A673 (cell line): ENCODE data around the gene CLK4. TPM values are rescaled to one million over a fixed set of nuclear protein-coding genes. Genes with fewer than 3 reads are reported as not detected.

Source experiments
- BruUV-seq: library from RNA; stranded (reverse); fragments of 400-500 nt; replicated peaks from 2 replicates; lab custom pipeline; 2021; lab: Mats Ljungman, UMichigan
- CTCF ChIA-PET: fragments of 300-600 bp; sonication (Branson Sonifier 250); formaldehyde crosslinking; loops from one replicate; lab custom pipeline; 2022; ENCODE audit warnings: antibody characterized with exemption; lab: Charles Lee
- POLR2A ChIA-PET: fragments of 300-600 bp; sonication (Branson Sonifier 250); formaldehyde crosslinking; loops from one replicate; lab custom pipeline; 2022; ENCODE audit warnings: antibody characterized with exemption; ENCODE audit not compliant: low non-redundant PET; lab: Charles Lee
- DNase-seq: peaks from one replicate; pipeline ENCODE4 v3.0.0-alpha.2; 2015; ENCODE audit warnings: low spot score
- H3K27ac ChIP-seq: fragments of 200-600 bp; sonication (generic); 2 replicates; pipeline ENCODE4 v1.5.1; 2016; ENCODE audit warnings: mixed run types, low read depth, mild to moderate bottlenecking, mixed read lengths, antibody characterized with exemption, low read length; ENCODE audit not compliant: poor library complexity, severe bottlenecking
- H3K27me3 ChIP-seq: fragments of 200-600 bp; sonication (generic); replicated peaks from 2 replicates; pipeline ENCODE4 v1.6.1; 2017; ENCODE audit warnings: mixed run types, low read depth, mild to moderate bottlenecking, mixed read lengths, antibody characterized with exemption, low read length; ENCODE audit not compliant: insufficient read depth, poor library complexity
- H3K36me3 ChIP-seq: fragments of 200-600 bp; sonication (generic); 2 replicates; pipeline ENCODE4 v1.6.1; 2016; ENCODE audit warnings: mixed run types, mild to moderate bottlenecking, mixed read lengths, antibody characterized with exemption, low read length; ENCODE audit not compliant: insufficient read depth, poor library complexity, severe bottlenecking
- H3K4me1 ChIP-seq: fragments of 200-600 bp; sonication (generic); 2 replicates; pipeline ENCODE4 v1.6.1; 2017; ENCODE audit warnings: mixed run types, mild to moderate bottlenecking, mixed read lengths, antibody characterized with exemption, low read length; ENCODE audit not compliant: insufficient read depth, poor library complexity, severe bottlenecking
- H3K4me3 ChIP-seq: fragments of 200-600 bp; sonication (generic); 2 replicates; pipeline ENCODE4 v1.5.1; 2016; ENCODE audit warnings: low read depth, mixed run types, mild to moderate bottlenecking, mixed read lengths, low read length; ENCODE audit not compliant: poor library complexity, severe bottlenecking
- H3K9me3 ChIP-seq: fragments of 200-600 bp; sonication (generic); 2 replicates; pipeline ENCODE4 v1.6.1; 2016; ENCODE audit warnings: mixed run types, low read depth, mild to moderate bottlenecking, mixed read lengths, antibody characterized with exemption, low read length; ENCODE audit not compliant: poor library complexity, severe bottlenecking
- EZH2 ChIP-seq: fragments of 200-600 bp; sonication (generic); IDR thresholded peaks from 2 replicates; pipeline ENCODE4 v1.6.1; 2017; ENCODE audit warnings: borderline replicate concordance, low read depth, mild to moderate bottlenecking, mixed read lengths, antibody characterized with exemption, low read length; ENCODE audit not compliant: poor library complexity, severe bottlenecking
- intact Hi-C: fragments of 100-400 bp; cut with micrococcal nuclease; formaldehyde crosslinking; loops from one replicate; pipeline ENCODE4 v1.10.0; 2022; ENCODE audit not compliant: unreplicated experiment
- total RNA-seq: library from RNA; stranded (reverse); gene quantifications from 2 replicates; pipeline ENCODE4 v1.2.3, GENCODE V29; 2021
- TF ChIP-seq, protein P1 (sequence below): fragments of 300-800, 200-600 bp; sonication (generic); conservative IDR thresholded peaks from 2 replicates; pipeline ENCODE4 v1.5.1; 2017; ENCODE audit warnings: low read depth, mild to moderate bottlenecking, antibody characterized with exemption, low read length, moderate library complexity, mixed read lengths

The CLK4 gene
- total RNA-seq, 1 experiment from 2014 or later, result 24.2 TPM

DNA sequence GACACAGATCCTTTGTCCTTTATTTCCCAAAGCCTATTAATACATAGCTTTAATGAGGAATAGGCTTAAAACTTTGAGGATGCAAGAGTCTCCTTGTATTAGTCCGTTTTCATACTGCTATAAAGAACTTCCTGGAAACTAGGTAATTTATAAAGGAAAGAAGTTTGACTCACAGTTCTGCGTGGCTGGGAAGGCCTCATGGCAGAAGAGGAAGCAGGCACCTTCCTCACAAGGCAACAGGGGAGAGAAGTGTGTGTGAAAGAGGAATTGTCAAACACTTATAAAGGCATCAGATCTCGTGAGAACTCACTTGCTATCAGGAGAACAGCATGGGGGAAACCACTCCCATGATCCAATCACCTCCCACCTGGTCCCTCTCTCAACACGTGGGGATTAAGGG, 5.4 kb upstream of the CLK4 start:
- no TSS peak for BruUV-seq

DNA sequence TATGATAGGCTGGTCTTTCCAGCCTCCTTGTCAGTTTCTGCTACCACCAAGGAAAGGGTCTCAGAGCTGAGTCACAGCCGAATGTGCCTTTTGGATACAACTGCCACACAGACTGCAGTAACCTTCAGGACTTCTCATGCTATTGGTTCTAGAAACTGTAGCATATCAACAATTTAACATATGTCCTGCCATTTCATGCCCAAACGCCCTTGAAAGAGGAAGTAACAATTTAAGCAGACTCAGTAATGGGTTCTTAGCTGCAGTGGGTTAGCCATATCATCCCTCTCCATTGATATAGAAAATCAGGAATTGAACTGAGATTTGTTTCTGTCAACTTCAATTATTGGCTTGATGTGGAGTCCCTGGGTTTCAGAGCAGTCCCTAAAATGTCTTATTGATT, 4.1 kb upstream of the CLK4 start:
- CTCF ChIA-PET, result no interaction called here
- Histone ChIP-seq H3K36me3 (no peaks in the 10 kb centered on the region), H3K27ac (no peak overlapping the region), H3K9me3 (no peaks in the 10 kb centered on the region), H3K27me3 (no peaks in the 10 kb centered on the region), H3K4me3 (no peak overlapping the region), H3K4me1 (no peaks in the 10 kb centered on the region)
- TF ChIP-seq, protein P1, sequence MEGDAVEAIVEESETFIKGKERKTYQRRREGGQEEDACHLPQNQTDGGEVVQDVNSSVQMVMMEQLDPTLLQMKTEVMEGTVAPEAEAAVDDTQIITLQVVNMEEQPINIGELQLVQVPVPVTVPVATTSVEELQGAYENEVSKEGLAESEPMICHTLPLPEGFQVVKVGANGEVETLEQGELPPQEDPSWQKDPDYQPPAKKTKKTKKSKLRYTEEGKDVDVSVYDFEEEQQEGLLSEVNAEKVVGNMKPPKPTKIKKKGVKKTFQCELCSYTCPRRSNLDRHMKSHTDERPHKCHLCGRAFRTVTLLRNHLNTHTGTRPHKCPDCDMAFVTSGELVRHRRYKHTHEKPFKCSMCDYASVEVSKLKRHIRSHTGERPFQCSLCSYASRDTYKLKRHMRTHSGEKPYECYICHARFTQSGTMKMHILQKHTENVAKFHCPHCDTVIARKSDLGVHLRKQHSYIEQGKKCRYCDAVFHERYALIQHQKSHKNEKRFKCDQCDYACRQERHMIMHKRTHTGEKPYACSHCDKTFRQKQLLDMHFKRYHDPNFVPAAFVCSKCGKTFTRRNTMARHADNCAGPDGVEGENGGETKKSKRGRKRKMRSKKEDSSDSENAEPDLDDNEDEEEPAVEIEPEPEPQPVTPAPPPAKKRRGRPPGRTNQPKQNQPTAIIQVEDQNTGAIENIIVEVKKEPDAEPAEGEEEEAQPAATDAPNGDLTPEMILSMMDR, result no peak
- no peak for TF ChIP-seq EZH2
- no peak for DNase-seq
- POLR2A ChIA-PET, result no interaction called here
- no TSS peak for BruUV-seq
- intact Hi-C loops, result no loop called here

More for the DNA sequence above, 5.4 kb upstream of the CLK4 start:
- TF ChIP-seq EZH2, result no peak
- TF ChIP-seq, protein P1, result no peak
- Histone ChIP-seq H3K27ac (no peak overlapping the region), H3K4me3 (no peak overlapping the region), H3K9me3 (no peaks in the 10 kb centered on the region), H3K27me3 (no peaks in the 10 kb centered on the region), H3K36me3 (no peaks in the 10 kb centered on the region), H3K4me1 (no peaks in the 10 kb centered on the region)
- ChIA-PET POLR2A (no interaction called here), CTCF (no interaction called here)
- intact Hi-C loops, result no loop called here
- no peak for DNase-seq

DNA sequence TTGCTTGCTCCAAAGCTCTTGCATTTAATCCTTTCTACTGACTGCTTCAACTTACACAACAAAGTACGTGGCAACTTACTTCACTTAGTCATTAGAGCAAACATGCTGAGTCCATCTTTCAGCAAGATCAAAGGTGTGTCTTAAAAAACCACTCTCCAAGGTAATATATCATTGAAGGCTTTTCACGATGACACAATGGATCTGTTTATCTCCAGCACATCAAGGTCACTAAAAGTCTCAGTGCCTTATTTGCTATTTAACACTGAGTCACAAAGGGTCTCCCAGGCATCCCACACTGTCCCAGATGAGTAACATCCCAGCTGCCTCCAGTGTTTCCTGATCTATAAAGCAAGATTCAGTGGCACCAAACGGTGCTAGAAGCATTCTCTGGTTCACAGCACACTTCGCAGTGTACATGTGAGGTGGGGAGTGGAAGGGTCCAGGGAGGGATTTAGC, 3.7 kb upstream of the CLK4 start:
- TF ChIP-seq EZH2, result no peak
- TF ChIP-seq, protein P1, result no peak
- no peaks in the 10 kb centered on the region for H3K4me1 ChIP-seq
- no TSS peak for BruUV-seq
- H3K27me3 ChIP-seq, result no peaks in the 10 kb centered on the region
- intact Hi-C loops, result no loop called here
- no peaks in the 10 kb centered on the region for H3K9me3 ChIP-seq
- ChIA-PET CTCF (no interaction called here), POLR2A (interaction anchor here (0.6 kb wide), 1 partner anchor 8 kb away, joined by 5 read pairs; no protein-coding TSS in a partner anchor)
- H3K27ac ChIP-seq, result no peak overlapping the region
- no peak overlapping the region for H3K4me3 ChIP-seq
- DNase-seq, result no peak
- H3K36me3 ChIP-seq, result no peaks in the 10 kb centered on the region
